BLaER1 (cell line): ENCODE measurements around the gene GNAL.
A peak's percentile ranks its signal among the peaks of the same experiment; 100 is the strongest.
"Not testable (repeated sequence)": the region's sequence is repeated elsewhere in the genome, so short reads cannot be mapped to it uniquely, and the experiment has no call there.

Source experiments
- H3K27ac ChIP-seq: shearing (Covaris generic); formaldehyde crosslinking; 2 replicates; pipeline ENCODE4 v1.8.1; 2022
- H3K27me3 ChIP-seq: shearing (Covaris generic); formaldehyde crosslinking; 2 replicates; pipeline ENCODE4 v1.8.1; 2022
- H3K36me3 ChIP-seq: shearing (Covaris generic); formaldehyde crosslinking; 2 replicates; pipeline ENCODE4 v1.8.1; 2022
- H3K4me1 ChIP-seq: shearing (Covaris generic); formaldehyde crosslinking; 2 replicates; pipeline ENCODE4 v1.8.1; 2022
- H3K4me2 ChIP-seq: shearing (Covaris generic); formaldehyde crosslinking; 2 replicates; pipeline ENCODE4 v1.8.1; 2022
- H3K4me3 ChIP-seq: shearing (Covaris generic); formaldehyde crosslinking; 2 replicates; pipeline ENCODE4 v1.8.1; 2022
- H3K9ac ChIP-seq: shearing (Covaris generic); formaldehyde crosslinking; 2 replicates; pipeline ENCODE4 v1.8.1; 2022
- H3K9me3 ChIP-seq: shearing (Covaris generic); formaldehyde crosslinking; 2 replicates; pipeline ENCODE4 v1.8.1; 2022
- H4K20me1 ChIP-seq: shearing (Covaris generic); formaldehyde crosslinking; 2 replicates; pipeline ENCODE4 v1.8.1; 2022
- Cebpa-rat ChIP-seq: shearing (Covaris generic); IDR thresholded peaks from 2 replicates; pipeline ENCODE4 v1.8.1; 2022

GNAL gene

DNA sequence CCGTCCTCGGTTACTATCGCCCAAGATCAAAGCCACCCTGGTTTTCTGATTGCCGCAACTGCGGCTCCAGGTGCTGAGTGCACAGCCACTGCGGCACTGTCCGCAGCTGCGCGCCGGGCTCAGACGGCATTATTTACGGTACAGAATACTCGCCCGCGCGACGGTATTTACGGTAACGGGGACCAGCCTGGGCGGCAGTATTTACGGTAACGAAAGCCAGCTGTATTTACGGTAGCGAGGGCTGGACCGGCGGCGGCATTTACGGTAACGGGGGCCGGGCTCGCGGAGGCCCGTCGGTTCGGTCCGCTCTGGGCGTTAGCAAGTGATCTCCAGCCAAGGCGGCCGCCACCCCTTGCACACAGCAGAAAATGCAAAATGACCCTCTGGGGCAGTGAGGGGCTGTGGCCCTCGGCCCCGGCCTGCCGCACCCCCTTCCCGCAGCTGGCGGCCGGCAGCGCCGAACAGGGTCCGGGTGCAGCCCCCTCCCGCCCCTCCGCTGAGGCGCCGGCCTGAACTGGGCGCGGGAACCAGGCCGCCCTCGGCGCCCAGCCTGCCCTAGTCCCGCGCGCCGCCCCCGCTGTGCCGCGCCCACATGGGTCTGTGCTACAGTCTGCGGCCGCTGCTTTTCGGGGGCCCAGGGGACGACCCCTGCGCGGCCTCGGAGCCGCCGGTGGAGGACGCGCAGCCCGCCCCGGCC lies at the start of gene GNAL:
GNAL (plus strand) TSS at position 293 of the 697 bp plus-strand sequence; CDS start at position 593, 300 bp downstream.
- peak within 1 kb of the TSS; percentile 75 for H3K4me3 ChIP-seq
- TF ChIP-seq Cebpa-rat = no peak
- no peaks in the 10 kb centered on the region for H3K9me3 ChIP-seq
- H3K4me2 ChIP-seq = peak within 1 kb of the TSS; percentile 100
- H3K9ac ChIP-seq = peak within 1 kb of the TSS; percentile 49
- H3K27ac ChIP-seq = no peak within 1 kb of the TSS
- peaks cover 10% of the 10 kb centered on the region; the same call in 1 of the 2 replicates for H3K4me1 ChIP-seq
- peaks cover 13% of the 10 kb centered on the region for H3K27me3 ChIP-seq
- H3K36me3 ChIP-seq = no peaks in the 10 kb centered on the region
- no peaks in the 10 kb centered on the region for H4K20me1 ChIP-seq

DNA sequence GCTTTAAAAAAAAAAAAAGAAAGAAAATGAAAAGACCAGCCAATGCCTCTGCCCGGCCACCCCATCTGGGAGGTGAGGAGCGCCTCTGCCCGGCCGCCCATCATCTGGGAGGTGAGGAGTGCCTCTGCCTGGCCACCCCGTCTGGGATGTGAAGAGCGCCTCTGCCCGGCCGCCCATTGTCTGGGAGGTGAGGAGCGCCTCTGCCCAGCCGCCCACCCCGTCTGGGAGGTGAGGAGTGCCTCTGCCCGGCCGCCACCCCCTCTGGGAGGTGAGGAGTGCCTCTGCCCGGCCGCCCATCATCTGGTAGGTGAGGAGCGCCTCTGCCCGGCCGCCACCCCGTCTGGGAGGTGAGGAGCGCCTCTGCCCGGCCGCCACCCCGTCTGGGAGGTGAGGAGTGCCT lies 41.8 kb upstream of the GNAL start:
- H4K20me1 ChIP-seq, H3K4me2 ChIP-seq, H3K36me3 ChIP-seq, H3K27me3 ChIP-seq, H3K4me1 ChIP-seq, H3K27ac ChIP-seq, H3K9ac ChIP-seq, H3K4me3 ChIP-seq: not testable (repeated sequence)
- H3K9me3 ChIP-seq = peaks cover 19% of the 10 kb centered on the region

DNA sequence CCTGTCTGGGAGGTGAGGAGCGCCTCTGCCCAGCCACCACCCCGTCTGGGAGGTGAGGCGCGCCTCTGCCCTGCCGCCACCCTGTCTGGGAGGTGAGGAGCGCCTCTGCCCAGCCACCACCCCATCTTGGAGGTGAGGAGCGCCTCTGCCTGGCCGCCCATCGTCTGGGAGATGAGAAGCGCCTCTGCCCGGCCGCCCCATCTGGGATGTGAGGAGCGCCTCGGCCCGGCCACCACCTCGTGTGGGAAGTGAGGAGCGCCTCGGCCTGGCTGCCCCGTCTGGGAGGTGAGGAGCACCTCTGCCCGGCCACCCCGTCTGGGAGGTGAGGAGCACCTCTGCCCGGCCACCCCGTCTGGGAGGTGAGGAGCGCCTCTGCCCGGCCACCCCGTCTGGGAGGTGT lies 41.3 kb upstream of the GNAL start:
- not testable (repeated sequence) for H3K9ac ChIP-seq, H3K4me3 ChIP-seq, H3K4me1 ChIP-seq

DNA sequence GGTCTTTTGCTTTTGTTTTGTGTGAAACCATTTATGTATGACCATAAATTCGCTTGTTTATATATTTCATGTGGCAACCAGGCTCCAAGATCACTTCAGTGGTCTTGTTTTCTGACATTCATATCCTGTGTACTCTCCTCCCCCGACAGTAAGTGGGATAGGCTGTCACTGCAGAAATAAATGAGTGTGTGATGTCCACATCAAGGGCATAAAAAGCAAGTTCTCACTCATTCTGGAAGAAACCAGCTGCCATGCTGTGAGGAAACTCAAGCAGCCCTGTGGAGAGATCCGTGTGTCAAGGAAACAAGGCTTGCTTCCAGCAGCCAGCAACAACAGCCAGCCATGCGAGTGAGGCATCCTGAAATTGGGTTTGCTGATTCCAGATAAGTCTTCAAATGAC lies 39.2 kb upstream of the GNAL start:
- H3K27ac ChIP-seq = no peak overlapping the region
- no peaks in the 10 kb centered on the region for H4K20me1 ChIP-seq
- no peaks in the 10 kb centered on the region for H3K4me1 ChIP-seq
- no peak overlapping the region for H3K4me3 ChIP-seq
- H3K36me3 ChIP-seq = no peaks in the 10 kb centered on the region
- no peak overlapping the region for H3K9ac ChIP-seq
- H3K27me3 ChIP-seq = no peaks in the 10 kb centered on the region
- peaks cover 19% of the 10 kb centered on the region for H3K9me3 ChIP-seq
- no peak overlapping the region for H3K4me2 ChIP-seq
- TF ChIP-seq Cebpa-rat = no peak

More for the DNA sequence above, 41.3 kb upstream of the GNAL start:
- H3K27me3 ChIP-seq, H3K4me2 ChIP-seq, H3K36me3 ChIP-seq, H4K20me1 ChIP-seq, H3K27ac ChIP-seq: not testable (repeated sequence)
- H3K9me3 ChIP-seq = peaks cover 19% of the 10 kb centered on the region

DNA sequence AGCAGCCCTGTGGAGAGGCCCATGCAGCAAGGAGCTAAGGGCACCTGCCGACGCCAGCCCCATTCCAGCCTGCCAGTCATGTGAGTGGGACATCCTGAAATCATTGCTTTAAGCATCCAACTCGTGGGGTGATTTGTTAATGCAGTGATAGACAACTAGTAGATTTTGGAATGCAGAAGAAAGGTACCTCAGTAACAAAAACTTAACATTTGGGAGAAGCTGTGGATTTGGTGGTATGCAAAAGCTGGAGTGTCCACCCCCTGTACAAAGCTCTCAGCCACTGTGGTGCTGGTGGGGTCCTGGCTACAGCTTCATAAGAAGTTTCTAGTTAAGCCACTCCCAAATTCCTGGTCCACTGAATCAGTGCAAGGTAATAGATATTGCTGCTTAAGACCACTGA lies 37.2 kb upstream of the GNAL start:
- Histone ChIP-seq H3K36me3 (no peaks in the 10 kb centered on the region), H4K20me1 (no peaks in the 10 kb centered on the region), H3K9ac (no peak overlapping the region), H3K4me1 (no peaks in the 10 kb centered on the region), H3K27ac (no peak overlapping the region), H3K4me3 (no peak overlapping the region), H3K4me2 (no peak overlapping the region), H3K27me3 (no peaks in the 10 kb centered on the region), H3K9me3 (peaks cover 19% of the 10 kb centered on the region)
- no peak for TF ChIP-seq Cebpa-rat

DNA sequence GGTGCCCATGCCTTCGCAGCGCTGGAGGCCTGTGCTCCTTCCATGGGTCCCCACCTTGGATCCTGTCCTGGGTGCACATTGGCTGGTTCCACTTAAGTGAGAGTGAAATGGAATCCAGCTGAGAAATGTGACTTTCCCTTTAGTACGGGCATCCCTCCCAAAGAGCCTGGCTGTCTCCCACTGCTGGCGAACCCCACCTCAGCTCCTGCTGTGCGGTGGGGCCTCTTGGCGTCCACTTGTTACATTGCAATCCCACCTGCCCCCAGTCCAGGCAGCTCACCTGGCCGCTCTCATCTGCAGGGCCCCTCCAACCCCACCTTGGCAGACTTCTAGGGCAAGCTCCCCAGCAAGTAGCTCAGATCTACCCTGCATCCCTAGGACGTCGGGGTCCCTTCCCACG lies 35.5 kb upstream of the GNAL start:
- H3K4me1 ChIP-seq = no peaks in the 10 kb centered on the region
- H3K27me3 ChIP-seq = no peaks in the 10 kb centered on the region
- no peak overlapping the region for H3K27ac ChIP-seq
- H4K20me1 ChIP-seq = no peaks in the 10 kb centered on the region
- no peaks in the 10 kb centered on the region for H3K36me3 ChIP-seq
- H3K9me3 ChIP-seq = peaks cover 6% of the 10 kb centered on the region
- TF ChIP-seq Cebpa-rat = no peak
- no peak overlapping the region for H3K9ac ChIP-seq
- no peak overlapping the region for H3K4me3 ChIP-seq
- H3K4me2 ChIP-seq = no peak overlapping the region

DNA sequence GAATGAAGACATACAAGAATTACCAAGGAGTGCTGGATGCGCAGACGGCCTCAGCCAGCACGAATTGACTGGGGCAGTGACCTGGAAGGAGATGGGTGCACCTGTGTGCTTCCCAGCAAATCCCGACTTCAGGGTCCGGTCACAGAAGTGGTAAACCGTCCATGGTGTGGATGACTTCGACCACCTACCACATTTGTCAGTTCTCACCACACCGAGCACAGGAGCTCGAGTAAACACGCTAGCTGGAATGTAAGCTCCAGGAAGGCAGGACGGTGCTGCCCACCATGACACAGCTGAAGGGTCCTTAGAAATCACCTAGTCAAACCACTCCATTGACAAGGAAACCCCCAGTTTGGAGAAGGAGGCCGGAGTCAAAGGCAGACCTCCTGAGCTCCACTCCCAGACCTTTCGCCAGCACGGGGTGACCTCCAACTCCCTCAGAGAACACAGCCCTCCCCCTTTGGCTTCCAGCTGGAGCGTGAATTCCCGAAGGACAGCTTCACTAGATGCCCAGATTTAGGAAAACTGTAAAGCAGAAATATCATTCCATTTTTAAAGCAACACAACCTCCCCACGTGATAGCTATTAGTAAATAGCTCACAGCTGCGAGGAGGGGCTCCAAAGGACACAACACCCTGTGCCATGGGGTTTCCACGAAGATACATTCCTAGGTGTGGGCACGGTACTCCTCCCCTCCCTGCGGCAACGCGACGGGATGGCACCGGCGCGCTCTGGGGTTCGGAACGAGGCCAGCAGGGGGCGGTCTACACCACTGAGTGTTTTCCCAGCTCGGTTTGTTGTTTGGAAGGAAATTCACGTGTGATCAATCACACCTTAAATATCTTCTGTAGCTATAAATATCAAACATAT lies 34.1 kb upstream of the GNAL start:
- no peak overlapping the region for H3K27ac ChIP-seq
- no peak overlapping the region for H3K4me3 ChIP-seq
- H3K27me3 ChIP-seq = no peaks in the 10 kb centered on the region
- no peaks in the 10 kb centered on the region for H3K9me3 ChIP-seq
- H4K20me1 ChIP-seq = no peaks in the 10 kb centered on the region
- H3K4me1 ChIP-seq = no peaks in the 10 kb centered on the region
- no peak for TF ChIP-seq Cebpa-rat
- no peaks in the 10 kb centered on the region for H3K36me3 ChIP-seq
- H3K9ac ChIP-seq = no peak overlapping the region
- H3K4me2 ChIP-seq = no peak overlapping the region

DNA sequence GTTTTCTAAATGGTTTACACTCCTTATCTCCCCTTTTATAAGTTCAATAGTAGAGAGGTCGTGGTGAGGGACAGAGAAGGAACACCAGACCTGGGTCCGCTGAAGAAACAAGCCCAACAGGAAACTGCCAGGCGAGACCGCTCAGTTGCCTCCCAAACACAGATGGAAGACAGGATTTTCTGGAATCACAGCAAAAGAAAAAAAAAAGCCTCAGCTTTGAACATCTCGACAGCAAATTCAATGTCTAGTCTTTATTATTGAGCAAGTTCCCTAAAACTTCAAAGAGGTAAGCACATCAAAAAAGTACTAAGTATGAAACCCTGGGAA lies 33.5 kb upstream of the GNAL start:
- no peak overlapping the region for H3K27ac ChIP-seq
- no peaks in the 10 kb centered on the region for H3K9me3 ChIP-seq
- H3K27me3 ChIP-seq = no peaks in the 10 kb centered on the region
- no peak overlapping the region for H3K4me3 ChIP-seq
- no peaks in the 10 kb centered on the region for H4K20me1 ChIP-seq
- no peaks in the 10 kb centered on the region for H3K36me3 ChIP-seq
- H3K4me2 ChIP-seq = no peak overlapping the region
- no peaks in the 10 kb centered on the region for H3K4me1 ChIP-seq
- no peak overlapping the region for H3K9ac ChIP-seq
- TF ChIP-seq Cebpa-rat = no peak

DNA sequence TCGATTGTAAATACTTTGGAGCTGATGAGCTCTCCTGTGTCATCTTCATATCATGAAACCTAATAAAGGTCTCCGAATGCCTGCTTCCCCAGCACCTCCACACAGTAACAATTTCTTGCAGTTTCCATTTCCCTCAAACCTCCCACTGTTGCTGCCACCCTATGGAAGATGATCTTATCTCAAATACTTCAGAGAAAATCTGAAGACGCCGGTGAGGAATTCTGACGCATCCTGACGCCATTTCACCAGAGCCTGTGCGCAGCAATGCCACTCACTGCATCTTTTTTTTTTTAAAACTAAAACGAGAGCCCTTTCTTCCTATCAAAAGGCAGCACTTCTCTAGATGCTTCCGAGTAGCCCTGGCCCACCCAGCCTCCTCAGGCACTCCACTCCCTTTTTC lies 31.9 kb upstream of the GNAL start:
- Histone ChIP-seq H4K20me1 (no peaks in the 10 kb centered on the region), H3K9me3 (no peaks in the 10 kb centered on the region), H3K9ac (no peak overlapping the region), H3K36me3 (no peaks in the 10 kb centered on the region), H3K27ac (no peak overlapping the region), H3K4me1 (no peaks in the 10 kb centered on the region), H3K27me3 (no peaks in the 10 kb centered on the region), H3K4me3 (no peak overlapping the region), H3K4me2 (no peak overlapping the region)
- no peak for TF ChIP-seq Cebpa-rat

DNA sequence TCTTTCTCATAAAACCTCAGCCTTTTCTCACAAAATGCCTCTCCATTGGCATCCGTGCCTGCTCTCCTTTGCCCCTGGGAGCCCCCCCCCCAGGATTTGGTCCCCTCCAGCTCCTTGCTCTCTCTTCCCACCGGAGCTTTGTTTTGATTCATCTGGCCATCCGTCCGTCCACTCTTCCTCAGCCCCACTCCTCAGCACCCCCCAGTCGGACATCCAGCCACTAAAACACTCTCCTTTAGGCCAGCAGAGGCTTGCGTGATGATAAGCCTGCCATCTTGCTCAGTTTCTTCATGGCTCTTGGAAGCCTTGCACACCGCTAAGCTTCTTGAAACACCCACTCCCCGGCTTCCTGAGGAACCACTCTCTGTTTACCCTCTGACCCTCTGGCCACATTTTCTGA lies 31.5 kb upstream of the GNAL start:
- Histone ChIP-seq H3K9ac (no peak overlapping the region), H3K4me2 (no peak overlapping the region), H3K27ac (no peak overlapping the region), H4K20me1 (no peaks in the 10 kb centered on the region), H3K4me1 (no peaks in the 10 kb centered on the region), H3K36me3 (no peaks in the 10 kb centered on the region), H3K27me3 (no peaks in the 10 kb centered on the region), H3K4me3 (no peak overlapping the region), H3K9me3 (no peaks in the 10 kb centered on the region)
- no peak for TF ChIP-seq Cebpa-rat
